Measurements from ENCODE around the gene VPS33A. TPM values are rescaled to one million over a fixed set of nuclear protein-coding genes. Genes with fewer than 3 reads are reported as not detected.

Gene VPS33A
- total RNA-seq, 1 donor from 2014 or later: 34.3 TPM

DNA sequence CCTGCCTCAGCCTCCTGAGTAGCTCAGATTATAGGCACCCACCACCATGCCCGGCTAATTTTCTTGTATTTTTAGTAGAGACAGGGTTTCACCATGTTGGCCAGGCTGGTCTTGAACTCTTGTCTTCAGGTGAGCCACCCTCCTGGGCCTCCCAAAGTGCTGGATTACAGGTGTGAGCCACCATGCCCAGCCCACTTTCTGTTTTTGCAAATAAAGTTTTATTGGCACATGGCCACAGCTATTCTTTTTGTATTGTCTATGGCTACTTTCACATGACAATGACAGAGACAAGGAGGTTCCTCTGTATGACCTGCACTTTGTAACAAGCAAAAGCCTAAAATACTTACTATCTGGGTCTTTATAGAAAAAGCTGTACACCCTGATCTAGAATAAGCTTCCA is 20.7 kb downstream of the VPS33A start:
- DNase-seq (ENCODE audit: low read depth) (no peak), FAIRE-seq (no peak)
- Histone ChIP-seq H3K4me3 (ENCODE audit: insufficient read depth, low read depth, low read length) (no peak overlapping the region), H3K9me3 (ENCODE audit: insufficient read depth, low read depth, low read length) (no peaks in the 10 kb centered on the region), H3K27me3 (ENCODE audit: insufficient read depth, low read length) (no peaks in the 10 kb centered on the region), H3K36me3 (ENCODE audit: insufficient read depth, low read length) (peaks cover 8% of the 10 kb centered on the region), H3K4me2 (ENCODE audit: low read length) (no peak overlapping the region), H2AFZ (ENCODE audit: low read depth, low read length) (no peak overlapping the region), H3K4me1 (ENCODE audit: insufficient read depth, low read length) (no peaks in the 10 kb centered on the region), H3K9ac (ENCODE audit: low read length) (no peak overlapping the region), H3K27ac (ENCODE audit: low read depth, low read length) (no peak overlapping the region), H3K79me2 (ENCODE audit: insufficient read depth, low read length) (no peaks in the 10 kb centered on the region), H4K20me1 (ENCODE audit: insufficient read depth, low read length) (peaks cover 4% of the 10 kb centered on the region)
- H3K4me1 Mint-ChIP-seq (ENCODE audit: low read depth, unreplicated experiment): no peaks in the 10 kb centered on the region
- H3K36me3 Mint-ChIP-seq (ENCODE audit: low read depth, unreplicated experiment): peaks cover 4% of the 10 kb centered on the region
- no peaks in the 10 kb centered on the region for H3K27me3 Mint-ChIP-seq (ENCODE audit: low read depth, unreplicated experiment)
- no peak overlapping the region for H3K4me3 Mint-ChIP-seq (ENCODE audit: unreplicated experiment)
- no peak overlapping the region for H3K27ac Mint-ChIP-seq (ENCODE audit: unreplicated experiment)
- H3K9me3 Mint-ChIP-seq (ENCODE audit: unreplicated experiment): no peaks in the 10 kb centered on the region
- no peak for TF ChIP-seq EZH2 (IDR thresholded peaks at IDR 0.05; ENCODE audit: insufficient read depth, low read length)
- TF ChIP-seq, protein P1, sequence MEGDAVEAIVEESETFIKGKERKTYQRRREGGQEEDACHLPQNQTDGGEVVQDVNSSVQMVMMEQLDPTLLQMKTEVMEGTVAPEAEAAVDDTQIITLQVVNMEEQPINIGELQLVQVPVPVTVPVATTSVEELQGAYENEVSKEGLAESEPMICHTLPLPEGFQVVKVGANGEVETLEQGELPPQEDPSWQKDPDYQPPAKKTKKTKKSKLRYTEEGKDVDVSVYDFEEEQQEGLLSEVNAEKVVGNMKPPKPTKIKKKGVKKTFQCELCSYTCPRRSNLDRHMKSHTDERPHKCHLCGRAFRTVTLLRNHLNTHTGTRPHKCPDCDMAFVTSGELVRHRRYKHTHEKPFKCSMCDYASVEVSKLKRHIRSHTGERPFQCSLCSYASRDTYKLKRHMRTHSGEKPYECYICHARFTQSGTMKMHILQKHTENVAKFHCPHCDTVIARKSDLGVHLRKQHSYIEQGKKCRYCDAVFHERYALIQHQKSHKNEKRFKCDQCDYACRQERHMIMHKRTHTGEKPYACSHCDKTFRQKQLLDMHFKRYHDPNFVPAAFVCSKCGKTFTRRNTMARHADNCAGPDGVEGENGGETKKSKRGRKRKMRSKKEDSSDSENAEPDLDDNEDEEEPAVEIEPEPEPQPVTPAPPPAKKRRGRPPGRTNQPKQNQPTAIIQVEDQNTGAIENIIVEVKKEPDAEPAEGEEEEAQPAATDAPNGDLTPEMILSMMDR (IDR thresholded peaks at IDR 0.05; ENCODE audit: insufficient read depth, low read depth, low read length): no peak

DNA sequence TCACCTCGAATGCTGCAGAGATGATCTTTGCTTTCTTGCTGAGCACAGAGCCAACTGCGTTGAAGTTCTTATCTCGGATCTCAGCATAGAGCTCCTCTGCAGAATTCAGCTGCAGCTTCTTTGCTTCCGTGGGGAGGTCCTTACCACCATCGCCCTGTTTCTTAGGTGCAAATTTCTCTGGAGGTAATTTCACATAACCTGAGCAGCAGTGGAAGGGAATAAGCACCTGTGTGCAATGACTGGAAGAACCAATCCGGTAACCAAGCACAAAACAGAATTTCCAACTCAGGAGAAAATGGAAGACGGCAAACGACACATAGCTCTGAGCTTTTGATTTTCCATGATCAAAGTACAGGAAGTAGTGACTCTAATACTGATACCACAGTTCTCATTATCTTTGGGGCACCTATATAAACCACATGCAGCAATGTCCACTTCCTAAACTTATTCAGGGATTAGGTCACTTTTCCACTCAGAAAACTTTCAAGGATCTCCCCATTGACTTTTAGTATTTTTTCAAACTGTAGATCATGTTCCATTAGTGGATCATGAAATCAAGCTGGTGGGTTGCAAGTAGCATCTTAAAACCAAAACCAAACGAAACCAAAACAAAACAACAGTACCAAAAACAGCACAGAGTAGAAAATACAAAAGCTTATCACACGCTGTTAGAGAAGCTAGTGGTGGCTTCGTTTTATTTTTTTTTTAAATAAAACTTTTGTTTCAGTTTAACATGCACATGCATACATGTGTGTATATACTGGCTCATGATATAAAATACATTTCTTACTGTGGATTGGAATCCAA is 21.5 kb downstream of the VPS33A start:
- Mint-ChIP-seq H3K27me3 (ENCODE audit: low read depth, unreplicated experiment) (no peaks in the 10 kb centered on the region), H3K9me3 (ENCODE audit: unreplicated experiment) (no peaks in the 10 kb centered on the region), H3K36me3 (ENCODE audit: low read depth, unreplicated experiment) (peaks cover 9% of the 10 kb centered on the region), H3K4me1 (ENCODE audit: low read depth, unreplicated experiment) (no peaks in the 10 kb centered on the region), H3K27ac (ENCODE audit: unreplicated experiment) (no peak overlapping the region), H3K4me3 (ENCODE audit: unreplicated experiment) (no peak overlapping the region)
- Histone ChIP-seq H3K4me2 (ENCODE audit: low read length) (no peak overlapping the region), H3K9me3 (ENCODE audit: insufficient read depth, low read depth, low read length) (no peaks in the 10 kb centered on the region), H4K20me1 (ENCODE audit: insufficient read depth, low read length) (peaks cover 4% of the 10 kb centered on the region), H2AFZ (ENCODE audit: low read depth, low read length) (no peak overlapping the region), H3K36me3 (ENCODE audit: insufficient read depth, low read length) (peaks cover 7% of the 10 kb centered on the region), H3K9ac (ENCODE audit: low read length) (no peak overlapping the region), H3K79me2 (ENCODE audit: insufficient read depth, low read length) (no peaks in the 10 kb centered on the region), H3K27me3 (ENCODE audit: insufficient read depth, low read length) (no peaks in the 10 kb centered on the region), H3K4me1 (ENCODE audit: insufficient read depth, low read length) (no peaks in the 10 kb centered on the region), H3K27ac (ENCODE audit: low read depth, low read length) (no peak overlapping the region), H3K4me3 (ENCODE audit: insufficient read depth, low read depth, low read length) (no peak overlapping the region)
- DNase-seq (ENCODE audit: low read depth): no peak
- no peak for FAIRE-seq
- TF ChIP-seq, protein P1 (IDR thresholded peaks at IDR 0.05; ENCODE audit: insufficient read depth, low read depth, low read length): no peak
- TF ChIP-seq EZH2 (IDR thresholded peaks at IDR 0.05; ENCODE audit: insufficient read depth, low read length): no peak

DNA sequence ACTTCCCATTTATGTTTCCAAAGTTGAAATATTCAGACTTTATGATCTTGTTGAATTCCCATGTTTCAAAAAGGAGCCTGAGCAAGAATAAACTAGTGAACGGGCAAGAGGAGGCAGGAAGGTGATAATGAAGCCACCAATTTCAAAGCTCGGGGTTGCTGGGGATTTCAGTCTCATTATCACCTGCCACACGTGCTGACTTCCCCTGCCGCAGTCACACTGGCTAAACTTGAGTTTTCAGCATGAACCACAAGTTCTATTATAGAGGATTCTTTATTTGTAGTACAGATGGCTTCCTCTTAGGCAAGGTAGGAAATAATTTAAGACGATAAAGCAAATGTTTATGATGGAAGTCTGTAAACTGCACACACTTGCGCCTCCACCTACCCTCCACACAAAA is 22.3 kb downstream of the VPS33A start:
- no peaks in the 10 kb centered on the region for H3K9me3 Mint-ChIP-seq (ENCODE audit: unreplicated experiment)

More for the DNA sequence above, 22.3 kb downstream of the VPS33A start:
- Mint-ChIP-seq H3K36me3 (ENCODE audit: low read depth, unreplicated experiment) (peaks cover 9% of the 10 kb centered on the region), H3K27ac (ENCODE audit: unreplicated experiment) (no peak overlapping the region), H3K4me3 (ENCODE audit: unreplicated experiment) (no peak overlapping the region), H3K4me1 (ENCODE audit: low read depth, unreplicated experiment) (no peaks in the 10 kb centered on the region), H3K27me3 (ENCODE audit: low read depth, unreplicated experiment) (no peaks in the 10 kb centered on the region)
- FAIRE-seq: no peak
- H3K27me3 ChIP-seq (ENCODE audit: insufficient read depth, low read length): no peaks in the 10 kb centered on the region
- no peak for DNase-seq (ENCODE audit: low read depth)
- no peaks in the 10 kb centered on the region for H3K9me3 ChIP-seq (ENCODE audit: insufficient read depth, low read depth, low read length)
- peaks cover 4% of the 10 kb centered on the region for H4K20me1 ChIP-seq (ENCODE audit: insufficient read depth, low read length)
- no peak overlapping the region for H3K4me2 ChIP-seq (ENCODE audit: low read length)
- H3K4me1 ChIP-seq (ENCODE audit: insufficient read depth, low read length): no peaks in the 10 kb centered on the region
- no peak overlapping the region for H2AFZ ChIP-seq (ENCODE audit: low read depth, low read length)
- no peaks in the 10 kb centered on the region for H3K79me2 ChIP-seq (ENCODE audit: insufficient read depth, low read length)
- no peak overlapping the region for H3K27ac ChIP-seq (ENCODE audit: low read depth, low read length)
- peaks cover 2% of the 10 kb centered on the region for H3K36me3 ChIP-seq (ENCODE audit: insufficient read depth, low read length)
- no peak for TF ChIP-seq EZH2 (IDR thresholded peaks at IDR 0.05; ENCODE audit: insufficient read depth, low read length)
- TF ChIP-seq, protein P1 (IDR thresholded peaks at IDR 0.05; ENCODE audit: insufficient read depth, low read depth, low read length): no peak
- no peak overlapping the region for H3K4me3 ChIP-seq (ENCODE audit: insufficient read depth, low read depth, low read length)
- no peak overlapping the region for H3K9ac ChIP-seq (ENCODE audit: low read length)

Measured in astrocyte (in vitro differentiated cells and primary cell).